NCI-H69 (cell line): ENCODE results near the gene GCK.

Experiments
- DNase-seq: peaks from one replicate; lab custom pipeline; 2025; lab: John Stamatoyannopoulos, UW

GCK gene

GRCh38 chr7:44222776-44223261, 33.6 kb upstream of the GCK start:
- DNase-seq = peak; percentile 81

- DNase-seq = peak; percentile 84
These were observed 32.8 kb upstream of the GCK start for GRCh38 chr7:44222074-44222473.

- DNase-seq = no peak
These were observed 32.1 kb upstream of the GCK start for GRCh38 chr7:44221231-44221791.

- DNase-seq = no peak
These were observed 31.3 kb upstream of the GCK start for GRCh38 chr7:44220358-44221112.

- no peak for DNase-seq
These were observed 30.8 kb upstream of the GCK start for GRCh38 chr7:44220046-44220357.

- no peak for DNase-seq
These were observed 30.3 kb upstream of the GCK start for GRCh38 chr7:44219371-44220045.

- no peak for DNase-seq
These were observed 29.4 kb upstream of the GCK start for GRCh38 chr7:44218418-44219201.

- no peak for DNase-seq
These were observed 28.7 kb upstream of the GCK start for GRCh38 chr7:44217852-44218402.

GRCh38 chr7:44217223-44217714, 28.0 kb upstream of the GCK start:
- no peak for DNase-seq

- DNase-seq = peak; percentile 65
These were observed 27.4 kb upstream of the GCK start for GRCh38 chr7:44216521-44217222.

GRCh38 chr7:44216019-44216418, 26.8 kb upstream of the GCK start:
- DNase-seq = peak; percentile 90

- DNase-seq = peak; percentile 66
These were observed 26.3 kb upstream of the GCK start for GRCh38 chr7:44215531-44215930.

GRCh38 chr7:44213877-44214388, 24.7 kb upstream of the GCK start:
- DNase-seq = no peak

GRCh38 chr7:44213206-44213876, 24.1 kb upstream of the GCK start:
- no peak for DNase-seq

GRCh38 chr7:44212581-44213184, 23.4 kb upstream of the GCK start:
- no peak for DNase-seq

- DNase-seq = peak; percentile 55
These were observed 22.8 kb upstream of the GCK start for GRCh38 chr7:44212018-44212417.

- no peak for DNase-seq
These were observed 22.0 kb upstream of the GCK start for GRCh38 chr7:44211126-44211675.

- DNase-seq = no peak
These were observed 20.9 kb upstream of the GCK start for GRCh38 chr7:44210107-44210506.

GRCh38 chr7:44208085-44208484, 18.8 kb upstream of the GCK start:
- no peak for DNase-seq

- DNase-seq = no peak
These were observed 16.8 kb upstream of the GCK start for GRCh38 chr7:44206008-44206407.
